Calu3 (cell line): ENCODE results near the gene NIT2. TPM values are rescaled to one million over a fixed set of nuclear protein-coding genes. Genes with fewer than 3 reads are reported as not detected.

Experiments
- Bru-seq: library from RNA; stranded (reverse); fragments of 400-500 nt; gene quantifications from one replicate; lab custom pipeline; 2021; lab: Mats Ljungman, UMichigan
- BruChase-seq, 2 experiments: library from RNA; stranded (reverse); fragments of 400-500 nt; gene quantifications; one replicate each; lab custom pipeline; 2021; lab: Mats Ljungman, UMichigan
- BruUV-seq: library from RNA; stranded (reverse); fragments of 400-500 nt; replicated peaks from 2 replicates; lab custom pipeline; 2021; lab: Mats Ljungman, UMichigan
- CTCF ChIA-PET: fragments of 300-600 bp; sonication (Branson Sonifier 250); formaldehyde crosslinking; loops from one replicate; lab custom pipeline; 2022; ENCODE audit warnings: antibody characterized with exemption; lab: Charles Lee
- DNase-seq: peaks from one replicate; pipeline ENCODE4 v3.0.0; 2022
- H3K27ac Mint-ChIP-seq: one replicate; pipeline ENCODE4 v1.8.0; 2022; ENCODE audit warnings: mixed read lengths; ENCODE audit not compliant: unreplicated experiment
- H3K27me3 Mint-ChIP-seq: one replicate; pipeline ENCODE4 v1.8.0; 2022; ENCODE audit warnings: mixed read lengths; ENCODE audit not compliant: unreplicated experiment
- H3K36me3 Mint-ChIP-seq: one replicate; pipeline ENCODE4 v1.8.0; 2022; ENCODE audit warnings: mild to moderate bottlenecking, moderate library complexity, mixed read lengths; ENCODE audit not compliant: insufficient read depth, unreplicated experiment
- H3K4me1 Mint-ChIP-seq: one replicate; pipeline ENCODE4 v1.8.0; 2022; ENCODE audit warnings: mild to moderate bottlenecking, low read depth, mixed read lengths; ENCODE audit not compliant: unreplicated experiment
- H3K4me3 Mint-ChIP-seq: one replicate; pipeline ENCODE4 v1.8.0; 2022; ENCODE audit warnings: mild to moderate bottlenecking, low read depth, moderate library complexity, mixed read lengths; ENCODE audit not compliant: unreplicated experiment
- H3K9me3 Mint-ChIP-seq: one replicate; pipeline ENCODE4 v1.8.0; 2022; ENCODE audit warnings: low read depth, mixed read lengths; ENCODE audit not compliant: unreplicated experiment
- CTCF ChIP-seq: fragments of 200-600 bp; IDR thresholded peaks from one replicate; pipeline ENCODE4 v1.8.0; 2022; ENCODE audit warnings: antibody characterized with exemption; ENCODE audit not compliant: unreplicated experiment
- intact Hi-C: fragments of 100-400 bp; cut with micrococcal nuclease; formaldehyde crosslinking; loops from one replicate; pipeline ENCODE4 v1.10.0; 2022; ENCODE audit not compliant: unreplicated experiment
- long read RNA-seq: library from polyadenylated mRNA; stranded (forward); transcript quantifications from one replicate; pipeline ENCODE4 v2.0.0, GENCODE V29; 2022
- total RNA-seq: library from RNA; stranded (reverse); gene quantifications from 2 replicates; pipeline ENCODE4 v1.2.3, GENCODE V29; 2022

NIT2 gene, protein sequence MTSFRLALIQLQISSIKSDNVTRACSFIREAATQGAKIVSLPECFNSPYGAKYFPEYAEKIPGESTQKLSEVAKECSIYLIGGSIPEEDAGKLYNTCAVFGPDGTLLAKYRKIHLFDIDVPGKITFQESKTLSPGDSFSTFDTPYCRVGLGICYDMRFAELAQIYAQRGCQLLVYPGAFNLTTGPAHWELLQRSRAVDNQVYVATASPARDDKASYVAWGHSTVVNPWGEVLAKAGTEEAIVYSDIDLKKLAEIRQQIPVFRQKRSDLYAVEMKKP
- total RNA-seq = 55.9 and 57.4 TPM in 2 replicates
- Bru-seq, nascent RNA = percentile 79 among the genes with signal in this experiment
- percentile 68 among the genes with signal in this experiment for BruChase-seq, experiment 1, labeled RNA remaining after a 6-hour chase
- BruChase-seq, experiment 2, labeled RNA remaining after a 2-hour chase = percentile 66 among the genes with signal in this experiment
- long read RNA-seq, full-length matches to known transcripts = 110 of 138 reads
- long read RNA-seq, partial matches to known transcripts = 9 of 138 reads
- long read RNA-seq, other reads (novel, unspliced or antisense) = 19 of 138 reads

DNA sequence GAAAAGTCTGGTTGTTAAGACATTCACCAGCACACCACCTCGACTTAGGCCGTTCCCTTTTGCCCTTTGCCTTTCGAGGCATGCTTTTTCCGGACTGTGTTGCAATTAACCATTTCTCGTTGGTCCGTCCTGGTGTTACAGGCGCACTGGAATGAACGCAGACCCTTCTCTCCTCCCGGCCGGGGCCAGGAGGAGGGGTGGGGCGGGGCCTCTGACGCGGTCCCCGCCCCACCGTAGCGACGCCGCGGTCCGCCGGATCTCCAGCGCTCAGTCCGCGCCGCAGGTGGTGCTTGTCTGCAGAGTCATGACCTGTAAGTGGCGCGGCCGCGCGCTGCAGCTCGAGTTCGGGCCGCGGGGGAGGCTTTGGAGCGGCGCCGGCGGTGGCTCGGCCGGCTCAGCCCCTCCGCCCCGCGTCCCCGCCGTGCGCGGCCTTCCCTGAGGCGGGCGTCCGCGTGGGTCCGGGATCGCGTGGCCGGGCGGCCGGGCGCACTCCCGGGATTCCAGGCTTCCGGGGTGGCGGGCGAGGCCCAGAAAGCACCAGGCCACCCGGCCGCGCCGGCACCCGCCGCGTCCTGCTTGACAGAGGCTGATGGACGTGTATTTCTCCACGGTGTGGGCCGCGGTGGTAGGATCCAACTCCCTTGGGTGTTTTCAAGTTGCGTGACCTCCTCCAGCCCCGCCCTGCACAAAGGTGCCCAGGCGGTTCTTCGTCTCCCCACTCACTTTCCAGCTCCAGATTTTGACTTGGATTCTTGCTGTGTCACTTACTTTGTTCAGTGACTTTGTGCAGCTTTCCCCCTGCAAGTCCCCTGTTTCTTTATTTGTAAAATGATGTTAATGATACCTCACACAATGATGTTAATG is at the start of gene NIT2:
Gene NIT2 (plus strand): TSS at position 270 of the 864 bp plus-strand sequence. CDS start 35 bp downstream, at position 305.
- peak; percentile 81 for DNase-seq
- Mint-ChIP-seq H3K9me3 (no peaks in the 10 kb centered on the region), H3K27ac (peak within 1 kb of the TSS; percentile 67), H3K4me1 (peaks cover 26% of the 10 kb centered on the region), H3K36me3 (peaks cover 12% of the 10 kb centered on the region), H3K27me3 (no peaks in the 10 kb centered on the region), H3K4me3 (peak within 1 kb of the TSS; percentile 72)
- TF ChIP-seq CTCF = no peak
- intact Hi-C loops = no loop called here
- CTCF ChIA-PET = interaction anchor here (0.7 kb wide), 1 partner anchor 18 kb away, joined by 3 read pairs; no protein-coding TSS in a partner anchor
- no TSS peak for BruUV-seq

GRCh38 chr3:100288288-100288894 is 46.2 kb upstream of the NIT2 start:
- Mint-ChIP-seq H3K36me3 (peaks cover 5% of the 10 kb centered on the region), H3K27ac (no peak overlapping the region), H3K4me3 (no peak overlapping the region), H3K9me3 (no peaks in the 10 kb centered on the region), H3K4me1 (no peaks in the 10 kb centered on the region), H3K27me3 (no peaks in the 10 kb centered on the region)
- TF ChIP-seq CTCF = no peak
- DNase-seq = no peak
- intact Hi-C loops = no loop called here
- BruUV-seq = no TSS peak
- CTCF ChIA-PET = interaction anchor here (0.8 kb wide), 1 partner anchor 20 kb away, joined by 4 read pairs; no protein-coding TSS in a partner anchor

DNA sequence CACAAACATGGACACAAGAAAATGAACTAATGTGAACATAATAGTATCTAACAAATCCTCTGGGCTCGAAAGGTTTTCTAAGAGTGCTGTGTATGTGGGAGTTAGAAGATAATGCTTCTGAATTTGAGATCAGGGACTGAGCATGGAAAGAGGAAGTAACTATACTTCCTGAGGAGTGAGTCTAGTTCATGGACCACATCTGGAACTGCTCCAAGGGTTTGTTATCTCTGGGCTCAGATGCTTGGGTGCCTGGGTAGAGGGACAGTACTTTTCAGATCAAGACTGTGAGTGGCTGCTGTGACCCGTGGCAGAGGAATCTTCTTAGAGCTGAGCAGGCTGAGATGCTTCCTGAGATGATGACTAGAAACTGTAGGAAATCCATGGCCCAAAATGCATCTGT is 45.2 kb upstream of the NIT2 start:
- BruUV-seq = no TSS peak
- no peak for TF ChIP-seq CTCF
- no peak overlapping the region for H3K4me3 Mint-ChIP-seq
- H3K27me3 Mint-ChIP-seq = no peaks in the 10 kb centered on the region
- H3K27ac Mint-ChIP-seq = no peak overlapping the region
- no peak for DNase-seq
- H3K36me3 Mint-ChIP-seq = peaks cover 5% of the 10 kb centered on the region
- CTCF ChIA-PET = no interaction called here
- no peaks in the 10 kb centered on the region for H3K4me1 Mint-ChIP-seq
- no peaks in the 10 kb centered on the region for H3K9me3 Mint-ChIP-seq
- intact Hi-C loops = no loop called here

DNA sequence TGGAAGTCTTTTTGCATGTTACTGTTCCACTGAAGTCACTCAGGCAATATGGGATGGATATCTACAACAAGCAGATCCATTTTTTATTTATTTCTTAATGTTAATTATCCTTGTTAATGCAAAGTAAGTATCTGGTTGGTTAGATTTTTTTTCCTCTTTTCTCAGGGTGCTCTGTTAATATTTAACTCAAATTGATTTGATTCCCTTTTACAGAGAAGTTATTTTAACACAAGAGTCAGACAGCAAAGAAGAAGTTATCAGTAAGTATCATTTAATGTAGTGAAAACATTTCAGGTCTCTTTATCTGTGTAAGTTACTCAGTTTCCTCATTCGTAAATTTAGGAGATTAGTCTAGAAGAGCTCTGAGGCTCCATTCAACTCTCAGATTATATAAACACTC is 39.5 kb upstream of the NIT2 start:
- no peak for DNase-seq
- Mint-ChIP-seq H3K9me3 (no peaks in the 10 kb centered on the region), H3K4me1 (peaks cover 10% of the 10 kb centered on the region), H3K27me3 (no peaks in the 10 kb centered on the region), H3K27ac (no peak overlapping the region), H3K4me3 (no peak overlapping the region), H3K36me3 (peaks cover 5% of the 10 kb centered on the region)
- CTCF ChIA-PET = interaction anchor here (0.6 to 1.1 kb wide), 2 partner anchors 449 to 1196 kb away, joined by 3 to 4 read pairs; no protein-coding TSS in a partner anchor
- BruUV-seq = no TSS peak
- intact Hi-C loops = no loop called here
- TF ChIP-seq CTCF = no peak
